ENCODE measurements around the gene SLC51A.
A peak's percentile ranks its signal among the peaks of the same experiment; 100 is the strongest.
"Not testable (repeated sequence)": the region's sequence is repeated elsewhere in the genome, so short reads cannot be mapped to it uniquely, and the experiment has no call there.

Gene SLC51A

DNA sequence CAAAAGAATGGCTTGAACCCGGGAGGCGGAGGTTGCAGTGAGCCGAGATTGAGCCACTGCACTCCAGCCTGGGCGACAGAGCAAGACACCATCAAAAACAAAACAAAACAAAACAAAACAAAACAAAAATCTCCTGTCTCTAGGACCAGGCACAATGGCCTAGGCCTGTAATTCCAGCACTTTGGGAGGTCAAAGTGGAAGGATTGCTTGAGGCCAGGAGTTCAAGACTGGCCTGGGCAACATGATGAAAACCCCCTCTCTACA, 32.2 kb upstream of the SLC51A start:
- H3K4me1 Mint-ChIP-seq, result peaks cover 34% of the 10 kb centered on the region
- not testable (repeated sequence) for H3K27me3 Mint-ChIP-seq; H3K4me3 Mint-ChIP-seq; ATAC-seq (ENCODE audit: low read depth); DNase-seq (ENCODE audit: low spot score in 2 of 2); H3K36me3 Mint-ChIP-seq; H3K9me3 Mint-ChIP-seq
- H3K27ac Mint-ChIP-seq, result peak overlapping the region; percentile 68

DNA sequence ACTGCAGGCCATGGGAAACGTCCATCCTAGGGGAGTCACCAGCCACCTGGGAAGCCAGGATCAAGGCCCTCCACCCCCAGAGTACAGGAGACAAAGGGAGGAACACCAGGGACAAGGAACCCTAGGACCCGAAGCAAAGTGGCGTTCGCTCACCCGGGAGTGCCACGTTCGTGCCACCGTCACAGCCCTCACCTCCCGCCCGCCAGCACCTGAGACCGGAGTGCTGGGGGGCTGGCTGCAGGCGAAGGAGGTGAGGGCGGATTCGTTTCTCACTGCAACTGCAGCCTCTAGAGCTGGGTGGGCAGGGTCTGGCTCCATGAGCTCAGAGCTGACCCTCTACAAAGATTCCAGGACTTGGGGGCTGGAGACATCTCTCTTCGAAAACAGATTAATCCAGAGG, 31.5 kb upstream of the SLC51A start:
- ATAC-seq (ENCODE audit: low read depth) (no peak), DNase-seq (ENCODE audit: low spot score in 2 of 2) (no peak)
- Mint-ChIP-seq H3K9me3 (no peaks in the 10 kb centered on the region), H3K36me3 (no peaks in the 10 kb centered on the region), H3K4me1 (peaks cover 26% of the 10 kb centered on the region), H3K4me3 (no peak overlapping the region), H3K27ac (no peak overlapping the region), H3K27me3 (no peaks in the 10 kb centered on the region)

DNA sequence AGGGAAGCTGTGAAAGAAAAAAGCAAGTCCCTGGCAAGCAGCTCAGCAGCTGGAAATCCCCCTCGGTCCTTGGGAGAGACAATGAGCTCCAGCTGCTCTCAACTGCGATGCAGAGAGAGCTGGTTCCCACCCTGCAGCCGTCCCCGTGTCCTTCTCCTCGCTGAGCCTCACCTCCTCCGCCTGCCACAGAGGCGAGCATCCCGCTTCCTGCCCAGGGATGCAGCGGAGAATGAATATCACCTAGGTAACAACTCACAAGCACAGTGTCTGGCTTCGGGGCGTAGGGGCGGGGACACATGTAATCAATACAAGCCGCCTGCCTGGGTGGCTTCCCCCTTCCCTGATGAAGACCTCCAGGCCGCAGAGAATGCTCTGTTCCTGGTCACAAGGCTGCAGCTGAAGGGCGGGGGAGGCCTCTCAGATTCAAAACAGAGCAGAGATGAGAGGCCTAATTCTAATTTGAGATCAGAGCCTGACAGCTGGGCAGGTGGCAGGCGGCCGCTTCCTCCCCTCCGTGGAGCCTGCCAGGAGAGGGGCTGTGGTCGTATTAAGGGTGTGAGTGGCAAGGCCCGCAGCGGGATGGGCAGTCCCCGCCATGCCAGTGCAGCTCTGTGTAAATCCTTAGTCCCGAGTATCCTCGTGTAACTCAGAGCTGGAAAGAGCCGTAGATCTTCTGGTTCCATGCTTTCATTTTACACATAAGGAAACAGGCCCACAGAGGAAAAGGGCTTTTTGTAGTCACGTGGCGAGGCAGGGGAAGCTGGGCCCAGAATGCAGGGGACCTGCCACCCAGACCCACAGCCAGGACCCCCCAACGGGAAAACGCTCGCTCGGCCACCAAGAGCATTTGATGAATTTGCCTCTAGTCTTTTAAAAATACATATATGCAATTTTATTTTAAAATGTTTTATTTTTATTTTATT, 29.4 kb upstream of the SLC51A start:
- no peaks in the 10 kb centered on the region for H3K9me3 Mint-ChIP-seq
- H3K4me3 Mint-ChIP-seq, result peak overlapping the region; percentile 67
- H3K36me3 Mint-ChIP-seq, result no peaks in the 10 kb centered on the region
- peaks cover 27% of the 10 kb centered on the region for H3K4me1 Mint-ChIP-seq
- no peaks in the 10 kb centered on the region for H3K27me3 Mint-ChIP-seq
- ATAC-seq (ENCODE audit: low read depth), result peak; percentile 71
- DNase-seq (ENCODE audit: low spot score in 2 of 2), result peak in 1 of 2 donors; percentile 20
- H3K27ac Mint-ChIP-seq, result peak overlapping the region; percentile 93

DNA sequence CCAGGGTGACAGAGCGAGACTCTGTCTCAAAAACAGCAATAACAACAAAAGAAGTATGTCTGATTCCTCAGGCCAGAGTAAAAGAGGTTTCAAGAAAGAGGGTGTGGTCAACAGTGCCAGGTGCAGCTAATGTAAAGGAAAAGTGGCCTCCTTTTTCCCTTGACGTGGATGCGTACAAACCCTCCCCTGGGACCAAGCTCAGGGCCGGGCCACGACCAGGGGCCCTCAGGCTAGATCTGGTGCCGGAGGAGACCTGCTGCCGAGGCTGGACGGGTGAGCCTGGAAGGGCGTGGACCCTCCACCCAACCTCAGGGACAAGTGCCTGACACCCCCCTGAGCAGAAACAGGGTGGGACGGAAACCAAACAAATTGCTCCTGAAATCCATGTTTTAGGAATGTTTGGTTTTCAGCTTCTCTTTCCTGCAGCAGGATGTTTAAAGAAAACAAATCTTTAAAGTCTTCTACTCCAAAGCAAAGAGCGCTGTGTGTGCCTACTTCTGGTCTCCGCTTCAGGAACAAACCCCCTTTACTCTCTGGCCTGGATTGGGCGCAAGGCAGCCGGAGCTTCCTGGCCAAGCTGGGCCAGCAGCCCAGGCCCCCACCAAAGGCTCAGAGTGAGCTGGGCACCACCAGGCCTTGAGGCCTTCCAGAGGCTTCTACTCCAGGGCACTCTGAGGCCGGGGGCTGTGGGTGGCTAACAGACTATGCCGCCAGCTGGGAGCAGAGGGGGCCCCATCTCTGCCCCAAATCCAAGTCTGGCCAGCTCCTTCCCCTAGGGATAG, 26.6 kb upstream of the SLC51A start:
- H3K27ac Mint-ChIP-seq, result no peak overlapping the region
- no peaks in the 10 kb centered on the region for H3K9me3 Mint-ChIP-seq
- H3K4me1 Mint-ChIP-seq, result peaks cover 40% of the 10 kb centered on the region
- no peak for DNase-seq (ENCODE audit: low spot score in 2 of 2)
- H3K36me3 Mint-ChIP-seq, result no peaks in the 10 kb centered on the region
- H3K4me3 Mint-ChIP-seq, result no peak overlapping the region
- no peak for ATAC-seq (ENCODE audit: low read depth)
- no peaks in the 10 kb centered on the region for H3K27me3 Mint-ChIP-seq

DNA sequence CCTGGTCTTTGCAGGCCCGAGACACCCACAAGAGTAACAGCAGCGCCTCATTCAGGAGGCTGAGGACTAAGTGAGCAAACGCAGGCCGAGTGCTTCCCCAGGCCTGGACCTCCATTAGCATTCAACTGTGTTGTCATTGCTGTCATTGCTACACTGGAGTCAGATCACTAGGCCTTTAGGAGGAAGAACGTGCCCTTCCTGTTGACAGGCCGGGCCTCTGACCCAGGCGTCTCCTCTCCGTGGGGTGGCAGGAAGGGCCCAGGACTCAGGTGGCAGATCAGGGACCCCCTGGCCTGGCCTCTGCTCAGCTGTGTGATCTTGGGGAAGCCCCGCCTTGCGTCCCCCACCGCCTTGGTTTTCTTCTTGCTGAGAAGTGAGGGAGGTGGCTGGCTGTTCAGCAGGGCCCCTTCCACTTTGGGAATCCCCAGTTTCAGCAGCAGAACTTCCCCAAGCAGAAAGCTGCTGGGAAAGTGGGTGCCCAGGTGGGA, 24.3 kb upstream of the SLC51A start:
- H3K27ac Mint-ChIP-seq, result peak overlapping the region; percentile 100
- H3K36me3 Mint-ChIP-seq, result no peaks in the 10 kb centered on the region
- no peaks in the 10 kb centered on the region for H3K9me3 Mint-ChIP-seq
- H3K4me3 Mint-ChIP-seq, result peak overlapping the region; percentile 78
- H3K4me1 Mint-ChIP-seq, result peaks cover 31% of the 10 kb centered on the region
- DNase-seq (ENCODE audit: low spot score in 2 of 2) (peak; percentile 73 to 80), ATAC-seq (ENCODE audit: low read depth) (peak; percentile 76)
- H3K27me3 Mint-ChIP-seq, result no peaks in the 10 kb centered on the region

DNA sequence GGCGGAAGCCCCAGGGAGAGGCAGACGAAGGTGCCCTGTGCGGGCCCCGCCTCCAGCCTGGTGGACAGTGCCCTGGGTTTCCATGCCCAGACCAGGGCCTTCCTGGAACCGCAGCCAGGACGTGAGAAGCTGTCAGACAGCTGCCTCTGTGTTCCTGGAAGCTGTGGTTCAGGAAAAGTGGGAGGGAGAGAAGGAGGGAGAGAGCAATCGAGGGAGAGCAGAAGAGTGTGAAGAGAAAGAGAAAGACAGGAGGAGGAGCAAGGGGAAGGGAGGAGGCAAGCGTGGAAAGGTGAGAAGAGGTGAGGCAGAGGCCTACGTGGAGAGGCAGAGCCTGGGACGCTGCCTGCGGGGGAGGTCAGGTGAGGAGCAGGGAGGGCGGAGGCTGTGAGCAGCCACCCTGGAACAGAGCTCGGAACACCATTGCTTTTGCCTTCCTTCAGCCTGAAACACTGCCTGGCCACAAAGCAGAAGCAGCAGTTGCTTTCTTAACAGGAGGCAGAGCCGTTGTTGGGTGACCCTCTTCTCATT, 23.7 kb upstream of the SLC51A start:
- no peaks in the 10 kb centered on the region for H3K9me3 Mint-ChIP-seq
- H3K4me1 Mint-ChIP-seq, result peaks cover 29% of the 10 kb centered on the region
- H3K36me3 Mint-ChIP-seq, result no peaks in the 10 kb centered on the region
- H3K4me3 Mint-ChIP-seq, result peak overlapping the region; percentile 78
- peak in 1 of 2 donors; percentile 35 for DNase-seq (ENCODE audit: low spot score in 2 of 2)
- peak; percentile 36 for ATAC-seq (ENCODE audit: low read depth)
- no peaks in the 10 kb centered on the region for H3K27me3 Mint-ChIP-seq
- peak overlapping the region; percentile 100 for H3K27ac Mint-ChIP-seq

DNA sequence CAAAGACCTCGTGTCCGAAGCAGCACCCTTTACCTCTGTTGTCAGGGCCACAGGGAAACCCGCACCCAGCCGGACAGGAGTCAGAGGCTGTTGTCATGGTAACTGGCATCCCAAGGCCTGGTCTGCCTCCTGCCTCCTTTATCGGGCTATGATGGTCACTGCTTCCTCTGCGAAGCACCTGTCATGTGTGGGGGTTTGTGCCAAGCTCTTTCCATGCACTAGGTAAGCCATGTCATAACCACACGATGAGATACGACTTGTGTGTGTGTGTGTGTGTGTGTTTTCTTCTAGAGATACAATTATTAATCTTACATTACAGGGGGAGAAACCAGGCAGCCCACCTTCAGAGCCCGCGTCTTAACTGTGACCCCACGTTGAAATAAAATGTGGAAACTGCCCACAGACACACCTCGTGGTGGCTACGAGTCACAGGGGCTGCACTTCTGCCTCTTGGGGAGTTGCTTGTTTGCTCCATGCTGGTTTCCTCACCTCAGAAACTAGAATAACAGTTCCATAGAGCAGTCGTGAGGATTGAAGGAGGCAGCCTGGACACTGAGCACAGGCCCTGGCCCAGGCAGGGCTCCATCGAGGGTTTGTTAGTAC, 23.1 kb upstream of the SLC51A start:
- Mint-ChIP-seq H3K4me3 (no peak overlapping the region), H3K4me1 (peaks cover 29% of the 10 kb centered on the region)

DNA sequence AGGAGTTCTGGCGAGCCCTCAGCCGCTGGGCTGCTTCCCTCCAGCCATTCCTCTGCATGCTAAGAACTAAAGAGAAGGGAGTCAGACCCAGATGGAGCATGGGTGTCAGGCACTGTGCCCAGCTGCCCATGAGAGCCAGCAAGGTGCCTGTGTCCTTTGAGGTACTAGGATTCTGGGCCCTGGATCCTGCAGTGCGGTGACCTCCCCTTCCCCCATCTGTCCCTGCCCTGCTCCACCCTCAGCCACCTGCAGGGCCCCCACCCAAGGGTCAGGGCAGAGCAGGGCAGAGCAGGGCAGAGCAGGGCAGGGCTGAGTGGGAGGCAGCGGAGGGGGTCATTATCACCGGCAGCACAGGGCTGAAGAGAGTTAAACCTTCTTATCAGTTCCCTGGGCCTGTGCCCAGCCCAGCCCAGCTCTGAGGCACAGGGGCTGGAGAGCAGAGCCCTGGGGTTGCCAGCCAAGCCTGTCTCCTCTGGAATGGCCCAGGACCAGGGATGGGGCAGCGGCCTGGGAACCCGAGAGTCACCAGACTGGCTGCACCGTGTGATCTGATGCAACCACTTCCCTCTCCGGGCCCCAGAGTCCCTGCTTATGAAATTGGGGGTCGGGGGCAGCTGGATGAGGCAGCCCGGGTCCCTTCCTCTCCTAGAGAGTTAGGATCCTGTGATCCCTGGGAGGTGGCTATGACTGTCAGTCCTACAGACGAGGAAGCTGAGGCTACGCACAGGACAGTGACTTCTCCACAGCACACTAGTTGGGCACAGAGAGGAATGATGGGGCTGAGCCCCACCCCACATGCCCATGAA, 22.4 kb upstream of the SLC51A start:
- H3K9me3 Mint-ChIP-seq, result no peaks in the 10 kb centered on the region
- no peaks in the 10 kb centered on the region for H3K36me3 Mint-ChIP-seq
- H3K27ac Mint-ChIP-seq, result peak overlapping the region; percentile 100
- no peak for DNase-seq (ENCODE audit: low spot score in 2 of 2)
- H3K4me1 Mint-ChIP-seq, result peaks cover 29% of the 10 kb centered on the region
- no peaks in the 10 kb centered on the region for H3K27me3 Mint-ChIP-seq
- ATAC-seq (ENCODE audit: low read depth), result no peak
- no peak overlapping the region for H3K4me3 Mint-ChIP-seq

More for the DNA sequence above, 23.1 kb upstream of the SLC51A start:
- no peaks in the 10 kb centered on the region for H3K27me3 Mint-ChIP-seq
- peak overlapping the region; percentile 100 for H3K27ac Mint-ChIP-seq
- no peak for ATAC-seq (ENCODE audit: low read depth)
- no peaks in the 10 kb centered on the region for H3K36me3 Mint-ChIP-seq
- DNase-seq (ENCODE audit: low spot score in 2 of 2), result no peak
- no peaks in the 10 kb centered on the region for H3K9me3 Mint-ChIP-seq

DNA sequence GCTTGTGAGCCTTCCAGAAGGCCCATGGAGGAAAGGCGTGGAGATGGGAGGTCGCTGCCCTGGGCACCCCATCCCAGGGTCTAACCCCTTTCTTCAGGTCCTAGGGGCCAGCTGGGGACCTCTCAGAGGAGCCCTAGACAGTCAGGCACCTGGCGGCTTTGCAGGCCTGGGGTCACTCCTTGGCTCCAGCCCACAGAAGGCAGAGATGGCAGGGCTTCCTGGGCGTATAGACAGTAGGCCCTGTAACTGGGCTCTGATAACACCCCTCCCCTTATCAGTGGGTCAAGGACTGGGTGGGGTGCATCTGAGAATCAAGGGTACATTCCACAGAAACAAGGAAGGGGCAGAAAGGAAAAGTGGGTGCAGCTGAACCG, 21.8 kb upstream of the SLC51A start:
- peaks cover 26% of the 10 kb centered on the region for H3K4me1 Mint-ChIP-seq
- no peak overlapping the region for H3K4me3 Mint-ChIP-seq
- H3K27ac Mint-ChIP-seq, result peak overlapping the region; percentile 80
- H3K36me3 Mint-ChIP-seq, result no peaks in the 10 kb centered on the region
- ATAC-seq (ENCODE audit: low read depth) (no peak), DNase-seq (ENCODE audit: low spot score in 2 of 2) (no peak)
- H3K9me3 Mint-ChIP-seq, result no peaks in the 10 kb centered on the region
- H3K27me3 Mint-ChIP-seq, result no peaks in the 10 kb centered on the region

DNA sequence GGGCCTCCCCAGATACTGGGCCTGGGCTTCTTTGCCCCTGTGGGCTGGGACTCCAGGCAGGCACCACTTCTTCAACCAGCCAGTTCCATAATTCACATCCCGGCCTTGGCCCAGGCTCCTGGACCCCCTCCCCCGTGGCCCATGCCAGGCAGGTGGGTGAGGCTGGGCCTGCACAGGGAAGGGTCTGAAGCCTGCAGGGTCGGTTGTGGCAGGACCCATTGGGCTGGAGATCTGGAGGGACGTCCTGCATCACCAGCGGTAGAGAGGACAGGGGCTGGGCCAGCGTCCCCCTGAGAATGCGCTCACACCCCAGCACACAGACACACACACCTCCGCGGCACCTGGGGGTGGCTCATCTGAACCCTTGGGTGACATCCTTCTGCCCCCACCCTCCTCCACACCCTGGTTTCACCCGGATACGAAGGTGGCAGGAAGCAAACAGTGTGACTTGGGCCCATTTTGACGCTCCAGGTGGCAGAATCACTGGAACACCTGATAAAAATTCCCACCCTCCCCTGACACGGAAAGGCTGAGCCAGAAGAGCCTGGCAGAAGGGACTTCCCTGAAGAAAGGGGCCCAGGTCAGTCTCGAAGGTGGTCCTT, 20.6 kb upstream of the SLC51A start:
- peak overlapping the region; percentile 80 for H3K27ac Mint-ChIP-seq
- DNase-seq (ENCODE audit: low spot score in 2 of 2) (no peak), ATAC-seq (ENCODE audit: low read depth) (no peak)
- no peak overlapping the region for H3K4me3 Mint-ChIP-seq
- no peaks in the 10 kb centered on the region for H3K36me3 Mint-ChIP-seq
- H3K27me3 Mint-ChIP-seq, result no peaks in the 10 kb centered on the region
- no peaks in the 10 kb centered on the region for H3K9me3 Mint-ChIP-seq
- peaks cover 24% of the 10 kb centered on the region for H3K4me1 Mint-ChIP-seq

DNA sequence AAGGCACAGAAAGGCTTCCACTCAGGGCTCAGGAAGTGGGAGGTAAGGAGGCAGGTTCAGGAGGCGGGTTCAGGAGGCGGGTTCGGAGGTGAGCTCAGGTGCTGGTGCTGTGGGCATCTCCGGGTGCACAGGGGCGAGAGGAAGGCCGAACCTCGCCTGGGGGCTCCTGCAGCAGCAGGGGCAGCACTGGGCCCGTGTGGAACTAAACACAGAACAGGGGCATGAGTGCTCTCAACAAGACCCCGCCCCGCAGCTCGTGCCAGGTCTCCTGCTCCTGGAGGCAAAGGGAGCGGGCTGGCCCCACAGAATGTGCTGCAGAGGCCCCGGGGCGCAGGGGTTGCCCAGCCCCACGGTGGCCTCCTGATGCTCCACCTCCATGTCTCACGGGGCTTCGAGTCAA, 18.8 kb upstream of the SLC51A start:
- Mint-ChIP-seq H3K27me3 (no peaks in the 10 kb centered on the region), H3K36me3 (no peaks in the 10 kb centered on the region), H3K9me3 (no peaks in the 10 kb centered on the region), H3K27ac (no peak overlapping the region), H3K4me3 (no peak overlapping the region), H3K4me1 (peaks cover 15% of the 10 kb centered on the region)
- ATAC-seq (ENCODE audit: low read depth) (no peak), DNase-seq (ENCODE audit: low spot score in 2 of 2) (no peak)

DNA sequence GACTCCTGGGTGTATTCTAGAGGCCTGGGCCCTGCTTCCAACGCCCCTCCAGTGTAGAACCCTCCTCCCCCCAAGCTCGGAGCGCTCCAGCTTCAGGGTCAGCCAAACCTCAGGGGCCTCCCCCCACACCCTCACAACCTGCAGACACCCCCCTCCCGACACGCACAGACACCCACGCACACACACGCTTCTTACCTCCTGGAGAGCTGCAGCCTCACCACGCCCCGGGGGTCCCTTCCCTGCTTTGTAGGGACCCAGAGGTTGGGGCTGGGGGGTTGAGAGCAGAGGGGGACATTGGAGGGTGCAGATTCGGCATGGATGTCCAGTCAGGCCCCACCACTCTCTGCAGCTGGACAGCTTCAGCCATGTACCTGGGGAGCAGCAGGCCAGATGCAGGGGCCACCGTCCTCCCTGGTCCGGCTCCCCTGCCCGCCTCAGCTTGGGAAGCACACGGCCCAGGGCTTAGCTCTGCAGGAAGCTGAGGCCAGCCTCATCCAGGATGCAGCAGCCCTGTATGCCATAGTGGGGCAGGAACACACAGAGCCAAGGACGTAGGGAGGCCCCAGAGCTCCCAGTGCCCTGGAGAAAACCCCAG, 18.2 kb upstream of the SLC51A start:
- no peaks in the 10 kb centered on the region for H3K36me3 Mint-ChIP-seq
- no peak for ATAC-seq (ENCODE audit: low read depth)
- no peak overlapping the region for H3K4me3 Mint-ChIP-seq
- peaks cover 15% of the 10 kb centered on the region for H3K4me1 Mint-ChIP-seq
- DNase-seq (ENCODE audit: low spot score in 2 of 2), result no peak
- no peak overlapping the region for H3K27ac Mint-ChIP-seq
- H3K27me3 Mint-ChIP-seq, result no peaks in the 10 kb centered on the region
- H3K9me3 Mint-ChIP-seq, result no peaks in the 10 kb centered on the region
